NB4 (cell line): ENCODE data around the gene NME7.

Experiments used
- DNase-seq: peaks from one replicate; pipeline ENCODE4 v3.0.0; 2010; ENCODE audit warnings: low read depth
- H3K4me3 ChIP-seq: one replicate; pipeline ENCODE4 v1.5.1; 2011; ENCODE audit warnings: mild to moderate bottlenecking, low read depth, low read length, moderate library complexity
- MAX ChIP-seq: IDR thresholded peaks from 2 replicates; pipeline ENCODE4 v1.6.1; 2011; ENCODE audit warnings: low read depth, low read length
- MYC ChIP-seq: IDR thresholded peaks from 2 replicates; pipeline ENCODE4 v1.6.1; 2011; ENCODE audit warnings: low read depth, low read length
- POLR2A ChIP-seq: IDR thresholded peaks from 2 replicates; pipeline ENCODE4 v1.6.1; 2011; ENCODE audit warnings: mild to moderate bottlenecking; ENCODE audit not compliant: insufficient read length; ENCODE audit errors: extremely low read depth
- TF ChIP-seq, protein P1 (sequence below): IDR thresholded peaks from one replicate; pipeline ENCODE4 v1.5.1; 2012; ENCODE audit warnings: low read depth, low read length

Gene NME7

GRCh38 chr1:169156580-169156979, 211.0 kb downstream of the NME7 start:
- no peak overlapping the region for H3K4me3 ChIP-seq
- no peak for DNase-seq
- TF ChIP-seq, protein P1, sequence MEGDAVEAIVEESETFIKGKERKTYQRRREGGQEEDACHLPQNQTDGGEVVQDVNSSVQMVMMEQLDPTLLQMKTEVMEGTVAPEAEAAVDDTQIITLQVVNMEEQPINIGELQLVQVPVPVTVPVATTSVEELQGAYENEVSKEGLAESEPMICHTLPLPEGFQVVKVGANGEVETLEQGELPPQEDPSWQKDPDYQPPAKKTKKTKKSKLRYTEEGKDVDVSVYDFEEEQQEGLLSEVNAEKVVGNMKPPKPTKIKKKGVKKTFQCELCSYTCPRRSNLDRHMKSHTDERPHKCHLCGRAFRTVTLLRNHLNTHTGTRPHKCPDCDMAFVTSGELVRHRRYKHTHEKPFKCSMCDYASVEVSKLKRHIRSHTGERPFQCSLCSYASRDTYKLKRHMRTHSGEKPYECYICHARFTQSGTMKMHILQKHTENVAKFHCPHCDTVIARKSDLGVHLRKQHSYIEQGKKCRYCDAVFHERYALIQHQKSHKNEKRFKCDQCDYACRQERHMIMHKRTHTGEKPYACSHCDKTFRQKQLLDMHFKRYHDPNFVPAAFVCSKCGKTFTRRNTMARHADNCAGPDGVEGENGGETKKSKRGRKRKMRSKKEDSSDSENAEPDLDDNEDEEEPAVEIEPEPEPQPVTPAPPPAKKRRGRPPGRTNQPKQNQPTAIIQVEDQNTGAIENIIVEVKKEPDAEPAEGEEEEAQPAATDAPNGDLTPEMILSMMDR: no peak
- TF ChIP-seq MYC (no peak), POLR2A (no peak), MAX (no peak)

DNA sequence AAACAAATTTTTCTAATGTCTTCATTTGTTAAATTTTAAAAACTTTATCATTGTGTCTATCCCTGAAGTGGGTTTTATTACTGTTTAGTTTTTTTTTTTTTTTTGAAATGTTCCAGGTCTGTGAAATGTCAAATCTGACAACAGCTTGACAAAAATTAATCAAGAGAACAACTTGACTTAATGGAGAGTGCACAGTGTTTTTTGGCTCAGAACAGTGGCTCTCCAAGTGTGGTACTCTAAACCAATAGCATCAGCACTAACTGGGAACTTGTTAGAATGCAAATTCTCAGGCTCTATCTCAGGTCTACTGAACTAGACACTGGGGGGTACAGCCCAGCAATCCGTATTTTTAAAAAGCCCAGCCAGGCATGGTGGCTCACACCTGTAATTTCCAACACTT, 211.9 kb downstream of the NME7 start:
- TF ChIP-seq MAX: no peak
- TF ChIP-seq POLR2A: no peak
- TF ChIP-seq, protein P1: no peak
- TF ChIP-seq MYC: no peak
- no peak for DNase-seq
- H3K4me3 ChIP-seq: no peak overlapping the region

DNA sequence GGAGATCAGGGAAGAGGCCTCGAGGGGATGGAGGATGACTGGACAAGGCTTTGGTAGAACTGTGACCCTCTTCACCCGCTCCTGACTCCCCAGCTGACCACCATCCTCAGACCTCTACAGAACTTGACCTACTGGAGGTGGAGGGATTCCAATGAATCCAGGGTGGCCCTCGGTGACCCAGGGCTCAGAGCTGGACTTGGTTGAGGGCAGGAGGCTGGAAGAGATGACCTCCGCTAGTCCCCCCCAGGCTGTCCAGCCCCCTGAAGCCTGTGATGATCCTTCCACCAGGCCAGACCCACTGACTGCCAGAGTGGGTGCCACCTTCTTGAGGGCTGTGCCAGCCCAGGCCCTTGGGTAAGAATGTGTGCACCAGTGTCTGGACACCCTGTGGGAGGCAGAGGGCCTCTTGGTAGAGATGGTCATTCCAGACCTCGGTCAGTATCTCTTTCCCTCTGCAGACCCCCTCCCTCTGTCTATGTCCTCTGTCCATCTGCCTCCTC, 216.2 kb downstream of the NME7 start:
- H3K4me3 ChIP-seq: no peak overlapping the region
- DNase-seq: no peak
- TF ChIP-seq MAX (no peak), MYC (no peak), POLR2A (no peak)
- TF ChIP-seq, protein P1: no peak

- H3K4me3 ChIP-seq: no peak overlapping the region
- DNase-seq: no peak
- TF ChIP-seq POLR2A (no peak), MYC (no peak), MAX (no peak)
- TF ChIP-seq, protein P1: no peak
Observed at GRCh38 chr1:169150641-169151337, 216.8 kb downstream of the NME7 start.

DNA sequence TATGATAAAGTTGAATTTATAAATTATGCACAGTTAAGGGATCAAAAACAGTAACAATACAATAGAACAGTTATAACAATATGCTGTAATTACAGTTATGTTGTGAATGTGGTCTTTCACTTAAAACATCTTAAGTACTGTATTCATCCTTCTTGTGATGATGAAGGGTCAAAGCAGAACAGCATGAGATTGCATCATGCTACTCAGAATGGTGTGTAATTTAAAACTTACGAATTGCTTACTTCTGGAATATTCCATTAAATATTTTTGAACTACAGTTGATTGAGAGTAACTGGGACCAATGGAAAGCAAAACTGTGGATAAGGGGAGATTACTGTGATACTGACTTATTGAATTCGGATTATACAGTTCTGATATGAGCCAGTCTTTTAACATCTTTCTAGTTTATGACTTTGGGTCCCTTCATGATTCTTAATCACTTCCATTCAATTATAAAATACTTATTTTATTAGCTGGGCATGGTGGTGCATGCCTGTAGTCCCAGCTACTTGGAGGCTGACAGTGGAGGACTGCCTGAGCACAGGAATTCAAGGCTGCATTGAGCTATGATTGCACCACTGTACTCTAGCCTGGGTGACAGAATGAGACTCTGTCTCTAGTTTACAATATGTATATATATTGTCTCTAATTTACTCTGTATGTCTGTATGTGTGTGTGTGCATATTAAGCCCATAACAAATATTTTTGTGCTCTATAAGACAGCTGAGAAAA, 217.9 kb downstream of the NME7 start:
- no peak for DNase-seq
- no peak overlapping the region for H3K4me3 ChIP-seq

More for the DNA sequence above, 217.9 kb downstream of the NME7 start:
- TF ChIP-seq MYC (no peak), POLR2A (no peak), MAX (no peak)
- TF ChIP-seq, protein P1: no peak
